NCI-H82 (cell line): ENCODE results near the gene SUPT3H.
"Not testable (repeated sequence)": the region's sequence is repeated elsewhere in the genome, so short reads cannot be mapped to it uniquely, and the experiment has no call there.

ENCODE experiments used
- DNase-seq: peaks from one replicate; lab custom pipeline; 2025; lab: John Stamatoyannopoulos, UW

Gene SUPT3H

DNA sequence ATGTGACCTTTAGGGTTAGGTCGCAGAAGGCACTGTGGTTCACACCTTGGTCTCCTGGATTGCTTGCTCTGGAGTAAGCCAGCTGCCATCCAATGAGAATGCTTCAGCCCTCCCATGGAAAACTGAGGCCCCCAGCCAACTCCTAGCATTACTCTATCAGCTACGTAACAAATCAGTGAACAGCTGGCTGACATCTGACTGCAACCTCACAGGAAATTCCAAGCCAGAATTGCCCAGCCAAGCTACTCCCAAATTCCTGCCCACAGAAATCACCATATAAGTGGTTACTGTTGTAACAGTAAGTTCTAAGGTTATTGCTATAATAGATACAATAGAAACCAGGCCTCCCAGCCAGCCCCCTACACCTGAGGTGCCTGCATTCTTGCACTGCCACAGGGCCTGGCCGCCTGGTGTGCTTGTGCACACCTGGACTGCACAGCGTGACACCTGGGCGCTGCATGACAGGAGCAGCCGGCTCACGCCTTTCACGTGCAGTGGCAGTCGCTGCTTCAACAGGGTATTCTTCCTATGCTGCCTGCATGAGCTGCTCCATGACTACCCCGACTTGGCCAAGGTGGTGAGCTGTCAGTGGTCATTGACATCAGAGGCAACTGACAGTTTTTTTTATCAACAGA is 479.3 kb downstream of the SUPT3H start:
- peak; percentile 20 for DNase-seq

DNA sequence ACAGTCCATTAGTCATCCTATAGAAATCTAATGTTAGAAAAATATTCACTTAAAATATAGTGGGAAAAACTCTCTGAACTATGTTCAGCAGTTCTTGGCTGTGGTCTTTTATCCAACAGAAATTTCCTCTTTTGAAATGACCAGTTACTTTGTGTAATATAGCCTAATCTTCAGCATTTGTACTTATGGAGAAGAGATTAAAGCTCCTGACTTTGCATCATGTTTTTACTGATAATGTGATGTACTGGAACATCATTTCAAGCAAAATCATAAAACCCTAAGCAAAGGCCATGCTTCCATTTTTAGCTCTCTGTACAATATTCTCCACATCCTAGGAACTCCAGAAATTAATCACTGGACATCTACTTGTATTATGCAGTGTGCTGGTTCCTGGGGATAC is 480.4 kb downstream of the SUPT3H start:
- no peak for DNase-seq

DNA sequence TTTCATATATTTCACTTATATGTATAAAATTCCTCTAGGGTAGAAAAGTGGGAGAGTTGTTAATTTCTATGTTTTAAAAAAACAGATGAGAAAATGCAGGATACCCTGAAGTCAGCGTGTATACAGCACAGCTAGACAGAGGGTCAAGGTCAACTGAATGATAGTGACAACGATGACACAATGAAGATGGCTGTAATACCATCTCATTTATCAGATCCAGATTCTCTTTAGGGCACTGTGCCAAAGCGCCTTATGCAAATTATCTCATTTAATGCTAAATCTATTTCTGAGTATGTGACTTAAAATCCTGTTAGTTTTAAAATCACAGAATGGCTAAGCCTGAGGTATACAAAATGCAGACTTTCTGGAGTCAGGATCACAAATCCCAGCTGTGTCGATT is 481.0 kb downstream of the SUPT3H start:
- DNase-seq = peak; percentile 98

DNA sequence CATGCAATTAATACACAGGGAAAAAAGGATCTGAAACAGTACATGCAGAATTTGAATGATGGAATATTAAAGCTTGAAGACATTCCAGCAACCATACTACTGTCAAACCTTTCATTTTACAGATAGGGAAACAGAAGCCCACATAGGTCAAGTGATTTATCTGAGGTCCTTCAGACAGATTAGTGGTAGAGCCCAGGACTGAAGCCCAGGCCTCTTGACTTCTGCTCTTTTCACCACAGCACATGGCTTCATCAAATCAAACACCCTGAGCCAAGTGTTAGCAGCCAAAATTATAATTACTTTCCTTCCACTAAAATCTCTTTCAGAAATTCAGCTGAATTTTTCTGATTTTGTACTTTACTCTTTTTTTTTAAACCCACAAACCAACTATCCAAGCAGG is 485.2 kb downstream of the SUPT3H start:
- DNase-seq = no peak

DNA sequence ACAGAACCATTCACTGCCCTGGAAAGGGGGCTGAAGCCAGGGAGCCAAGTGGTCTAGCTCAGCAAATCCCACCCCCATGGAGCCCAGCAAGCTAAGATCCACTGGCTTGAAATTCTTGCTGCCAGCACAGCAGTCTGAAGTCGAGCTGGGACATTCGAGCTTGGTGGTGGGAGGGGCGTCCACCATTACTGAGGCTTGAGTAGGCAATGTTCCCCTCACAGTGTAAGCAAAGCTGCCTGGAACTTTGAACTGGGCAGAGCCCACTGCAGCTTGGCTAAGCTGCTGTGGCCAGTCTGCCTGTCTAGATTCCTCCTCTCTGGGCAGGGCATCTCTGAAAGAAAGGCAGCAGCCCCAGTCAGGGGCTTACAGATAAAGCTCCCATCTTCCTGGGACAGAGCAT is 498.7 kb downstream of the SUPT3H start:
- DNase-seq = not testable (repeated sequence)

DNA sequence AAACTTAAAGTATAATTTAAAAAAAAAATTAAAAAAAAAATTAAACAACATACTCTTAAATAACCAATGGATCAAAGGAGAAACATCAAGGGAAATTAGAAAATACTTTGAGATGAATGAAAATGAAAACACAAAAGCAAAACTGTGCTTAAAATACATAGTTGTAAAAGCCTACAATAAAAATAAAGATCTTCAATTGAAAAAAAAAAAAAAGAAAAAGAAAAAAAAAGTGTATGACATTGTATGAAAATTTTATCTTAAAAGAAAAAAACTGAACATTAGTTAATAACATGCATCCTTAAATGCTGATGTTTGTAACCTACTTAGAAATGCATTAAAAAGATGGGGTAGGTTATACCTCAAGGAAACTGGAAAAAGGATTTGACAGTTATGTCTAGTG is 501.1 kb downstream of the SUPT3H start:
- not testable (repeated sequence) for DNase-seq

DNA sequence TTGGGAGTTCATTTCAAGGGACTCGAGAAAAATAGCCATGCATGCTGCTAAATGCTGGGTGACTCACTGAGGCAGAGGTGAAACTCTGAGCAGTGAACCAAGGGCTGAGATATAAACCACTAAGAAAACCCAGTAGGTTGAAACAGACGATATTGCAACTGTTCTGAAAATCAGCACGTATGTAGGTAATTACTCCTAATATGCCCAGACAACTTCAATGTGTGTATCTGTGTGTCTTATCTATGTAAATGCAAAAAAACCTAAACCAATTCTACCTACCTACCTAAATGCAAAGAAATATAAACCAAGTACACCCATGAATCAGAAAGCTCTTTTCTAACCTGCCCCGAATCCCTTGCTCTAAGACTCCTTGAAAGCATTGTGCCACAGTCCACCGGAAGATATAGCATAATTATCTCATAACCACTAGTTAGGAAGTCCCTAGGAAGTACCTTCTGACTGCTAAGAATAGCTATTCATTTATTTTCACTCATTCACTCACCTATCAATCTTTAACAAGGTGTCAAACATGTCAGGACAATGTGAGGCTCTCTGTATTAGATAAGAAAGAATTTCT is 508.3 kb downstream of the SUPT3H start:
- DNase-seq = no peak

DNA sequence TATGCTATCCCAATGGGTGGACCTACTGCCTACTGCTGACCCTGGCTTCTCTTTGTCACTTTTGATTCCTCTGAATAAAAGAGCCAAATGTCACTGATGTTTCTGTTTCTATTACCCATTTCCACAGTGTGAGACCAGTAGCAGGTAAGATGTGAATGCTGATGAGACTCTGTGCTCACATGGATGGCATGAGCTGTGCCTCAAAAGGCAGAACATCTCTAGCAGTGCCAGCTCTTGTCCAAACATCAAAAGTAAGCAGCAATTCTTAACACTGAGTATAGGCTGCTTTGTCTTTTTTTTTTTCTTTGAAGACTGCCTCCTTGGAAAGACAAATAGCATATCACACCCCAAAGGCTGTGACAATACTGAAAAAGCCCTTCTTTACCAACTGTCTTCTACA is 508.8 kb downstream of the SUPT3H start:
- DNase-seq = no peak

DNA sequence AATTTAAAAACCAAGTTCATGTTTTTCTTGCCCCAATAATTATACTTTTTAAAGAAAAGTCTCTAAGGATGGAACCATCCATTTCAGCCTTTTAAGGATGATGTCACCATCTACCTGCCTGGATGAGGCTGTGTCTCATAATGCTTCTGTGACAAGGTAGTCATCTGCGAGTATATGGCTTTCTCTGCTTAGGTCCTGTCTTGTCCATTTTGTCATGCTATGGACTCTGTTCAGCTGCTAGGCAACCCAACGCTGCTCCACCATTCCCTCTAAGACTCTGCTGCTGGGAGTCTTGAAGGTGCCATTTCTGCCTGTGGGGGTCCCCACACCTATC is 509.4 kb downstream of the SUPT3H start:
- no peak for DNase-seq

DNA sequence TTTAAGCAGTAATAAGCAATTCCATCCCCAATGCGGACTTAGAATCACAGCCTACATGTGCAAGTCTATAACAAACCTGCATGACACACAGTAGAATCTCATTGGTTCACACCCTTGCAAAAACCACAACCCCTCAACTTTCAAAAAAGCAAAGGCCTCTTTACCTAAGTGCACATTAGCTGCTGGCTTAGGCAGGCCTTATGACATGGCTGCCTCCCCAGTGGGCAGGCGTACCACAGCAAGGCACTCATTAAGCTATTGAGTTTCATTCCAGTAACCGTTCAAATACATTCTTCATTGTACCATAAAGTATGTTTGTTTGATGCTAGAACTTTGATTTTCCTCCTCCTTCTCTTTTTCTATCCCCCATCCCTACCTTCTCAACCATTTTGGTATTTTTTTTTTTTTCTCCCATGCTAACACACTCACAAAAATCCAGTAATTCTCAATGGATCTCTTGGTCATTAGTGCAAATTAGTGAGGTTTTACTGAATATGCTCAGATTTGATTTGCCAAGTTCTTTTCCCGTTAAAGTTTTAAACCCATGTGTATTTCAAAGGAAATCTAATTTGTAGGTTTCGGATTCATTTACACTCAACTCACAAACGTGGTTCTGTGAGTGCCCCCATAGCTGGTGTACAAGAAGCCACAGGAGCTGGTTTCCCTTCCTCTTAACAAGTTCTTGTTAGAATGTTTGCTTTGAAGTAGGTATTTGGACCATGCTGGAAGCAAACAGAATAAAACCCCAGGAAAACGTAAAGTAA is 510.0 kb downstream of the SUPT3H start:
- DNase-seq = no peak

DNA sequence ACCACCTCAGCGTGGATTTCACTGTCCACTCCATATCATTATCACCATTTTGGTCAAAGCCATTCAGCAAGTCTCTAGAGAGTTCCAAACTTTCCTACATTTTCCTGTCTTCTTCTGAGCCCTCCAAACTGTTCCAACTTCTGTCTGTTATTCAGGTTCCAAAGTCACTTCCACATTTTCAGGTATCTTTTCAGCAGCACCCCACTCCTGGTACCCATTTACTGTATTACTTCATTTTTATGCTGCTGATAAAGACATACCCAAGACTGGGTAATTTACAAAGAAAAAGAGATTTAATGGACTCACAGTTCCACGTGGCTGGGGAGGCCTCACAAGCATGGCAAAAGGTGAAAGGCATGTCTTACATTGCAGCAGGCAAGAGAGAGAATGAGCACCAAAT is 512.5 kb downstream of the SUPT3H start:
- DNase-seq = not testable (repeated sequence)

DNA sequence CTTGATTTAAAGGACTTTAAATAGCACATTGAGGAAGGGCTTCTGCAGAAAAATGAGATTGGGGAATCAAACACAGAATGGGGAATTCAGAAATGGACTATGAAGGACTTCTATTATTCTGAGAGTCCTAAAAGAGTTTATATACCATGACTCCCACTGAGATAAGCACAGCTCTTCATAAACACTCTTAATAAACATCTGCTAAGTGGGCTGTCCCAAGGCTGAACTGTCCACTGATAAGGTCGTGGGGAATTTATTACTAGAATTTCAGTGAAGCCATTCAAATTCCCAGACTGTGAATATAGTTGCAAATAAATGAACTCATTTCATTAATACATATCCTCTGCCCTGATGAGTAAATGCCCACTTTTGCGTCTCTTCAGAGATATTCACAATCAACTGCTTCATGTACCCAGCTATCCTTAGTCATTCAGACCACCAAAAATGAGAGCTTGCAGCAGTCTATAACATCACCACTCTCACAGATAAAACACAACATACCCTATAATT is 517.8 kb downstream of the SUPT3H start:
- DNase-seq = no peak

DNA sequence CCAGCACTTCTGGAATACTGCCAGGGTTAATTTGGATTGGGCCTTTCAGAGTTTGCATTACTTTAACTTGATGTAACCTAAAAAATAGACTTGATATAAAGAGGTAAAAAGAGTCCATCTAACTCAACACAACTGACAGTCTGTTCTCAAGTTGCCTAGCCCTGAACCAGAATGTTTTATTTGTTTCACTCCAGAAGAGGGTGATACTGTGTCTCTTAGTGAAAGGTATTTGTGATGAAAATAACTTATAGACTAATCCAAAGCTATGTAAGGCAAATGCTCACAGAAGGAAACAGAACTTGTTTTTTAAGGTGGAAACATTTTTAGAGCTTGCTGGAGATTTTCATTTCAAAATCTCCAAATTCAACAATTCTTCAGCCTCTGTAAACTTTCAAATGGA is 518.7 kb downstream of the SUPT3H start:
- DNase-seq = no peak

DNA sequence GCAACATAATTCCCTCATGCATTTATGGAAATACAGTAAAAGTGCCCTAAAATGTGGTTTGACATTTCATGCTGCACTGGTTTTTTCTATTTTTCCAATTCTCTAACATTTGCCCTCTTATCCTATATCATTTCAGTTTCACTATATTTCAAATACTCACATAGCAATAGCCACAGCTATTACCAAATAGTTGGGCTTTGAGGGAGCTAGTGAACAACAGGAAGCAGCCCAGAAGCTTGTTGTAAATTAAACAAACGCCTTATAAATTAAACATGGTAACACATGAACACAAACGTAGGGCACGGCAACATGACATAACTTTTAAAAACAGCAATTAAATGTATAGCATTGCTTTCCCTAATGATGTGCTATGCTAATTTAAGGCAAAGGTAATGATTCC is 521.3 kb downstream of the SUPT3H start:
- DNase-seq = no peak

DNA sequence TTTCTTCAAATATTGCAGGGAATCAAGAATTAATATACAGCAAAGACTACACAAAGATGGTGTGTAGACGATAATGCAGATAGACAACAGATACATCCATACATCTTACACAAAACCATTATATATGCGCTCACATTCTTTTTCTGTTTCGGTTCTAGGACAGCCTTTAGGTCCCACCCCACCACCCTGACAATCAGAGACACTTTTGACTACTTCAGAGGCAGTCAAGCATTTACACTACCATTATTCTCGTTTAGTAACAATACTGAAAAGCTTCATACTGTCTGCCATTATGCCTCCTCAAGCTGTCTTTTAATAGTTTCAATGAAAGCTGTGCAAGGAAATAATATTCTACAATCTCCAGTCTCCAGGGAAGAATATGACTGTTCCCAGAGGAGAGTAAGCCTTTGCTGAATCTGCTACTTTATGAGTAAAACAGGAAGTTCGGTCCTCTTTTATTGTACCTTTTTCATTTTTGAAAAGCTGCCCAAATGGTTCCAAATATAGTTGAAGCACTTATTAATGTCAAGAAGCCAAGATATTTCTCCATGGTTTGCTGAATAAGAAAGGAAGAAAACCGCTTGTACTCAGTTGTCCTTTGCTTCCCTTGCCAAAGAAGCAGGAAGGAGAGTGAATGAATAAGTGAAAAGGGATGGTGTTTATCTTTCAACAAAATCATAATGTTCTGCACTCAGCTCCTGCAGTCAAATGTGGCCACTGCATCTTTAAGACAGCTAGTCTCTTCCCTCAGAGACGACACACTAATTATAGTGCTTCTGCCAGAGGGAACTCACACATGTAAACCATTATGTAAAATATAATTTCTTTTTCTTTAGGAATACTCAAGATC is 521.9 kb downstream of the SUPT3H start:
- no peak for DNase-seq

DNA sequence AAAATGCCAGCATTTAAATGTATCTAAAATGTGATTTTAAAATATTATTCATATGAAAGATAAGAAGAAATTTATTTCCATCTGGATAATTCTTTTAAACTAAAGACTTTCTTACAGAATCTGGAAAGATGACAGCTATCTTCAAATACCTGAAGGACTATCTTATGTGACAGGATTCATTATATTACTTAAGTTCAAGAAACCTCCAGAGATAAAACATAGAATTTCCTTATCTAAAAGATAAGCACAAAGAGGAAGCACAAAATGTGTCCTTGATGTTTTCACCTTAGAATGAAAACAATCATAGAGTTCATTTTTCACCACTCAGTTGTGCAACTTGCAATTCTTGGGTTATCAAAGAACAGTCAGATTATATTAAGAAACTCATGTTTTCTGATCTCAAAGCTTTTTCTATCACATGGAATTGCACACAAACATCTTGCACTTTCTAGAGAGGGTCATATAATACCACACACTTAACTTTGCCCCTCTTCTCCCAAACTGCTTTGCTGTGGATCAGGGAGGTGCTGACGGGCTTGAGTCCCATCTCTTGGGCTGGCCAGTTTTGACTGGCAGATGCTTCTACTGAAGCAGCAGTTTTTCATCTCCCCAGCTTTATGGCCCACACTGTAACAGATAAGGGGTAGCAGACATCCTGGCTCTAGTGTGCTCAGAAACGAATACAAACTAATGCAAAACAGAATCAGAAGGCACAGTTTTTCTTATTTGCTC is 522.9 kb downstream of the SUPT3H start:
- no peak for DNase-seq

DNA sequence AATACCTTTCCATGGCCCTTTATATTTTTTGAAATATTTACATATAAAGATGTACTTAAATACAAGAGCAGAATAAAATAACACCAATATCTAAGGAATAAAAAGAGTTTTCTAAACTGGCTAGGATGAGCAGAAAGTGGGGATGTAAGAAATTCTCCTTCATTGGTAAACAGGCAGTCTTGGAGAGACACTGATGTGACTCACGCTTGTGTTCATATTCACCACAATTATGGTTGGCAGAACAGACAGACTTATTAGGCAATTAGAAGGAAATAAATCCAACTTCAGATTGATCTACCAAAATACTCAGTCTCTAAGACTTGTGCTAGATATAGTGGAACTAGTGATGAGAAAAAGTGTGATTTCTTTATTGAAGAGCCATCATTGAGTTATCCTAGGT is 526.6 kb downstream of the SUPT3H start:
- no peak for DNase-seq

DNA sequence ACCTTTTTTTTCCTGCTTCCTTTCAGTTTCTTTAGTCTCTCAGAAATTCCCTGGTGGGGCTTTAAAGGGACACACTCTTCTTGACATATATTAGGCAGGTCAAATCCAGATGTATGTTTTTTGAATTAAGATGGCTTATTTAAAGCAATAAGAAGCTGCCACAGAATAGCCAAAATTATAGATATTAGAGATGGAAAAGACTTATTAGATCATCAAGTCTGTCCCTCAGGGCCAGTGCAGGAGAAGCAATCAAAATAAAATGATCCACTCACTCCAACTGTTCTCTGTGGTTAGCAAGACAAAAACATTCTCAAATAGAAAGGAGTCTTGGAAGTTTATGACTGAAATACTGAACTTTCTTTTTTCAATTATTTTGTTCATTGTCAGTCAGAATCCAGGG is 527.4 kb downstream of the SUPT3H start:
- DNase-seq = no peak

DNA sequence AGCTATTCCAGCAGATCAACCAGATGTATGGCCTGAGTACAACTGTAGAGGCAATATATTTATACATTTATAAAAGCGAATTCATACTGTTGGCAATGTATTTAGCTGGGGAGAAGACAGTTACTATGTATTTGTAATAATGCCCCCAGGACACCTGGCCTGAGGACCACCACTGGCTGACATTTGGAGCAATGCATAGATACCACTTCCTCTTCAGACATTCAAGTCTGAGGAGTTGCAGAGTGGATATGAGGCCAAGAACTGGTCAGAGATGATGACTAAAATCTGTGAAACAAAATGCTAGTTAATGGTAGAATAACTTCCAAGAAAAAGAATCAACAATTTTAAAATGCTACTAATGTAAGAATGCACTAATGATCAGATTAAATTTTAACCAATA is 527.9 kb downstream of the SUPT3H start:
- DNase-seq = no peak

DNA sequence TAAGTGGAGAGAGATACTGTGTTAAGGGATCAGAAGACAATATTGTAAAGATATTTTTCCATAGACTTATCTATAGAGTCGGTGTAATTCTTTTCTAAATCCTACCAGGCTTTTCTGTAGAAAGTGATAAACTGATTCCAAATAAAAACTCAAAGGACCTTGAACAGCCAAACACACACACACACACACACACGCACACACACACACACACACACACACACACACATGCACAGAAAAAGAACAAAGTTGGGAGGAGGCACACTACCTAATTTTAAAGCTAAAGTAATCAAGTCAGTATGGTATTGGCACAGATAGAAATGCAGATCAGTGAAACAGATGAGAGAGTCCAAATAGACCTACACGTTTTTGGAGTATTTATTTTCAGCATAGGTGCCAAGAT is 534.0 kb downstream of the SUPT3H start:
- no peak for DNase-seq

DNA sequence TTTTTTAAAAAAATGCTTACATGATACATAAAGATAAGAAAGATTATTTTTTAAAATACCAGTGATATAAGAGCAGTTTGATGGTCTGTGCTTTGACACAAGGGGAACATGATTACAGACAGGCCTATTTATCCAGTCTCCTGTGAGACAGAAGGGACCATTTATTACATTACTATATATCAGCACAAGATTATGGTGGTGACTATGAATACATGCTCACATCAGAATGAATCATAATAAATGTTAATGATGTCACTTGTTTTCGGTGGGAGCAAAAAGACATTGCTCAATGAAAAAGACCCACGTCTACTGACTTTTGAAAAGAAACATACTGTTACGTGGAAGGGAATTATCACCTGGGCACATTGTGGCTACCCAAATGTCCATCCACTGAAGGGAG is 535.1 kb downstream of the SUPT3H start:
- no peak for DNase-seq

DNA sequence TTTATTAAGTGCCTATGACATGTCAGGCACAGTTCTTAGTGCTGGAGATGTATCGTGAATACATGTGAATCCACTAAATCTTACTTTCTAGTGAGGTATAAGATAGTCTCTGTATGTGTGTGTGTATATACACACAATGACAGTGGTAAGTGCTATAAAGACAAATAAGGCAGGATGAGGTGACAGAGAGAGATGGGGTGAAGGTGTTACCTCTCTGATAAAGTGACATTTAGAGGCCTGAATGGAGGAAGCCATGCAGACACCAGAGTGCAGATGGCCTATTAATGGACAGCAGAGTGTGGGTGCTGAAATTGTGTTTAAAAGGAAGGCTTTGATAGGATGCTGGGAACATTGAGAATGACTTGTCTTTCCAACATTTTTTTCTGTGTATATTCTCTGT is 535.9 kb downstream of the SUPT3H start:
- DNase-seq = no peak
